H1 (cell line): ENCODE results near the gene FANCL. TPM values are rescaled to one million over a fixed set of nuclear protein-coding genes. Genes with fewer than 3 reads are reported as not detected.
A peak's percentile ranks its signal among the peaks of the same experiment; 100 is the strongest.

Source experiments
- CTCF ChIA-PET: fragments of 300-600 bp; sonication (Branson Sonifier 250); formaldehyde crosslinking; loops from one replicate; lab custom pipeline; 2021; ENCODE audit not compliant: partially characterized antibody; lab: Charles Lee
- POLR2A ChIA-PET: fragments of 300-600 bp; sonication (Branson Sonifier 250); formaldehyde crosslinking; loops from one replicate; lab custom pipeline; 2021; ENCODE audit warnings: inconsistent platforms; ENCODE audit not compliant: partially characterized antibody; lab: Charles Lee
- DNase-seq, 2 experiments: peaks; one replicate each; pipeline versions ENCODE4 v3.0.0 to v3.0.0-alpha.2; 2010 to 2022; ENCODE audit warnings: low spot score in 2 of 2, low read depth in 1 of 2, mixed read lengths in 1 of 2
- FAIRE-seq: peaks from 2 replicates; lab custom pipeline; 2011; peaks lifted over from hg19 to GRCh38; lab: Jason Lieb, UNC
- H2AFZ ChIP-seq: 2 replicates; pipeline ENCODE4 v1.8.1; 2012; ENCODE audit warnings: low read length, inconsistent platforms
- H2AK5ac ChIP-seq: 2 replicates; pipeline ENCODE4 v1.6.1; 2013; ENCODE audit warnings: low read depth, low read length
- H2BK120ac ChIP-seq: replicated peaks from 2 replicates; pipeline ENCODE3; 2013; ENCODE audit warnings: low read depth, low read length, inconsistent platforms
- H2BK12ac ChIP-seq: 2 replicates; pipeline ENCODE4 v1.6.1; 2013; ENCODE audit warnings: low read depth, low read length
- H2BK15ac ChIP-seq: 2 replicates; pipeline ENCODE4 v1.6.1; 2013; ENCODE audit warnings: low read length
- H2BK20ac ChIP-seq: 2 replicates; pipeline ENCODE4 v1.6.1; 2013; ENCODE audit warnings: low read length
- H2BK5ac ChIP-seq: 2 replicates; pipeline ENCODE4 v1.6.1; 2013; ENCODE audit warnings: low read depth, low read length
- H3K14ac ChIP-seq: 2 replicates; pipeline ENCODE4 v1.6.1; 2013; ENCODE audit warnings: inconsistent platforms; ENCODE audit not compliant: insufficient read length
- H3K18ac ChIP-seq: 2 replicates; pipeline ENCODE4 v1.6.1; 2013; ENCODE audit warnings: low read length; ENCODE audit errors: extremely low read depth
- H3K23ac ChIP-seq: 2 replicates; pipeline ENCODE4 v1.6.1; 2013; ENCODE audit warnings: inconsistent platforms; ENCODE audit not compliant: insufficient read length
- H3K23me2 ChIP-seq: 2 replicates; pipeline ENCODE4 v1.6.1; 2013; ENCODE audit warnings: low read depth, low read length
- H3K27ac ChIP-seq: 2 replicates; pipeline ENCODE4 v1.6.1; 2011; ENCODE audit warnings: low read depth, low read length, inconsistent platforms
- H3K27me3 ChIP-seq, 4 experiments: replicated peaks in 1 of 4; 1 replicate in 1 of 4; 2 replicates in 3 of 4; pipeline versions ENCODE4 v1.6.1 to v1.8.1; 2011 to 2013; ENCODE audit warnings: low read length in 3 of 4, mild to moderate bottlenecking in 3 of 4, inconsistent platforms in 2 of 4, mixed read lengths in 2 of 4, moderate library complexity in 1 of 4; ENCODE audit not compliant: control insufficient read depth in 3 of 4, insufficient read depth in 3 of 4; ENCODE audit errors: extremely low read depth in 1 of 4
- H3K36me3 ChIP-seq, 4 experiments: 2 replicates each; pipeline versions ENCODE4 v1.6.1 to v1.8.1; 2011 to 2013; ENCODE audit warnings: mild to moderate bottlenecking in 4 of 4, low read length in 3 of 4, moderate library complexity in 2 of 4, control low read depth in 1 of 4, inconsistent platforms in 1 of 4; ENCODE audit not compliant: insufficient read depth in 4 of 4, control insufficient read depth in 2 of 4
- H3K4ac ChIP-seq: replicated peaks from 2 replicates; pipeline ENCODE3; 2013; ENCODE audit warnings: low read length, low read depth, mixed read lengths, inconsistent platforms; ENCODE audit not compliant: insufficient read length
- H3K4me1 ChIP-seq, 4 experiments: replicated peaks in 1 of 4; 1 replicate in 1 of 4; 2 replicates in 3 of 4; pipeline versions ENCODE4 v1.6.1 to v1.8.1; 2011 to 2013; ENCODE audit warnings: low read length in 3 of 4, inconsistent platforms in 2 of 4, mixed read lengths in 1 of 4; ENCODE audit not compliant: insufficient read depth in 4 of 4, control insufficient read depth in 3 of 4
- H3K4me2 ChIP-seq, 2 experiments: 2 replicates each; pipeline versions ENCODE4 v1.6.1 to v1.8.1; 2011 to 2013; ENCODE audit warnings: low read depth in 2 of 2, low read length in 2 of 2, control low read depth in 1 of 2, inconsistent platforms in 1 of 2, mild to moderate bottlenecking in 1 of 2; ENCODE audit not compliant: insufficient read depth in 1 of 2
- H3K4me3 ChIP-seq, 4 experiments: fragments of 200-600, 300-600 bp in 1 of 4; sonication (generic), shearing (Covaris generic), sonication (Bioruptor Twin) in 1 of 4; 2 replicates each; pipeline versions ENCODE4 v1.5.1 to v1.8.1; 2011 to 2016; ENCODE audit warnings: low read length in 4 of 4, low read depth in 3 of 4, control low read depth in 2 of 4, inconsistent platforms in 2 of 4, mild to moderate bottlenecking in 2 of 4, mixed read lengths in 1 of 4, moderate library complexity in 1 of 4; ENCODE audit not compliant: insufficient read depth in 2 of 4; ENCODE audit errors: extremely low read depth in 1 of 4
- H3K56ac ChIP-seq: replicated peaks from 2 replicates; pipeline ENCODE3; 2013; ENCODE audit warnings: low read depth, mild to moderate bottlenecking, mixed read lengths, low read length, inconsistent platforms; ENCODE audit not compliant: insufficient read length
- H3K79me1 ChIP-seq: 2 replicates; pipeline ENCODE4 v1.6.1; 2013; ENCODE audit warnings: low read depth, low read length, control low read depth
- H3K79me2 ChIP-seq, 2 experiments: 2 replicates each; pipeline versions ENCODE4 v1.6.1 to v1.8.1; 2012 to 2013; ENCODE audit warnings: low read length in 2 of 2, mild to moderate bottlenecking in 2 of 2, inconsistent platforms in 1 of 2; ENCODE audit not compliant: insufficient read depth in 2 of 2, control insufficient read depth in 1 of 2
- H3K9ac ChIP-seq, 4 experiments: replicated peaks in 1 of 4; 1 replicate in 1 of 4; 2 replicates in 3 of 4; pipeline versions ENCODE4 v1.6.1 to v1.8.1; 2011 to 2013; ENCODE audit warnings: low read depth in 3 of 4, low read length in 3 of 4, control low read depth in 2 of 4, mild to moderate bottlenecking in 2 of 4, moderate library complexity in 2 of 4, inconsistent platforms in 1 of 4; ENCODE audit errors: extremely low read depth in 1 of 4
- H3K9me3 ChIP-seq, 2 experiments: 2 replicates each; pipeline versions ENCODE4 v1.6.1 to v1.8.1; 2012 to 2013; ENCODE audit warnings: mild to moderate bottlenecking in 2 of 2, moderate library complexity in 2 of 2, control low read depth in 1 of 2, inconsistent platforms in 1 of 2, low read depth in 1 of 2, low read length in 1 of 2, mixed read lengths in 1 of 2; ENCODE audit not compliant: insufficient read depth in 2 of 2
- H4K20me1 ChIP-seq, 2 experiments: replicated peaks in 1 of 2; 2 replicates each; pipeline versions ENCODE3 to v1.8.1; 2011 to 2013; ENCODE audit warnings: inconsistent platforms in 2 of 2, low read length in 2 of 2, mild to moderate bottlenecking in 1 of 2; ENCODE audit not compliant: insufficient read depth in 2 of 2, control insufficient read depth in 1 of 2
- H4K5ac ChIP-seq: 2 replicates; pipeline ENCODE4 v1.6.1; 2013; ENCODE audit warnings: low read length, low read depth, mixed read lengths, inconsistent platforms; ENCODE audit not compliant: insufficient read length
- H4K8ac ChIP-seq: 2 replicates; pipeline ENCODE4 v1.8.0; 2013; ENCODE audit warnings: mild to moderate bottlenecking, moderate library complexity, low read length, inconsistent platforms; ENCODE audit not compliant: insufficient read depth; ENCODE audit errors: extremely low read depth
- H4K91ac ChIP-seq: replicated peaks from 2 replicates; pipeline ENCODE3; 2013; ENCODE audit warnings: low read length, mixed read lengths, inconsistent platforms; ENCODE audit not compliant: insufficient read length
- CREB1 ChIP-seq: IDR thresholded peaks from 2 replicates; pipeline ENCODE4 v1.6.1; 2012; ENCODE audit warnings: inconsistent platforms
- CTBP2 ChIP-seq: IDR thresholded peaks from 2 replicates; pipeline ENCODE4 v1.7.0; 2011; ENCODE audit warnings: borderline replicate concordance, mild to moderate bottlenecking, moderate library complexity, mixed read lengths, low read length; ENCODE audit not compliant: insufficient read depth, insufficient read length
- GABPA ChIP-seq: IDR thresholded peaks from 2 replicates; pipeline ENCODE4 v1.6.1; 2011; ENCODE audit warnings: mild to moderate bottlenecking, low read length, moderate library complexity, borderline replicate concordance; ENCODE audit not compliant: insufficient read depth
- PHF8 ChIP-seq: fragments of 200-600 bp; sonication (generic); conservative IDR thresholded peaks from 2 replicates; pipeline ENCODE4 v1.7.1; 2012; ENCODE audit warnings: low read depth, mild to moderate bottlenecking, inconsistent platforms, low read length, moderate library complexity
- POU5F1 ChIP-seq: IDR thresholded peaks from 2 replicates; pipeline ENCODE4 v1.6.1; 2011; ENCODE audit warnings: low read depth, mild to moderate bottlenecking, low read length, moderate library complexity
- RAD21 ChIP-seq, 2 experiments: IDR thresholded peaks in 1 of 2; conservative IDR thresholded peaks in 1 of 2; 2 replicates each; pipeline ENCODE4 v1.6.1; 2011; ENCODE audit warnings: low read depth in 2 of 2, low read length in 2 of 2, improper control_type of control experiment in 1 of 2, inconsistent platforms in 1 of 2, mild to moderate bottlenecking in 1 of 2, moderate library complexity in 1 of 2
- SIN3A ChIP-seq, 2 experiments: IDR thresholded peaks in 1 of 2; conservative IDR thresholded peaks in 1 of 2; 2 replicates each; pipeline ENCODE4 v1.6.1; 2011 to 2012; ENCODE audit warnings: low read length in 2 of 2, improper control_type of control experiment in 1 of 2, low read depth in 1 of 2, mild to moderate bottlenecking in 1 of 2
- WGBS, 2 experiments: shearing (Covaris generic) in 1 of 2; methylation state at CpG; one replicate each; pipeline versions ENCODE4 v1.1.6 to v1.1.7; 2013 to 2015; ENCODE audit warnings: low lambda C conversion rate in 2 of 2, mixed read lengths in 2 of 2, inconsistent platforms in 1 of 2, low coverage in 1 of 2, missing lambda C conversion rate in 1 of 2; ENCODE audit not compliant: insufficient replicate concordance in 2 of 2, insufficient coverage in 1 of 2, insufficient read length in 1 of 2; ENCODE audit errors: extremely low coverage in 1 of 2, missing lambda C conversion rate in 1 of 2; 5-methylcytosine and 5-hydroxymethylcytosine counted together
- polyA plus RNA-seq, 7 experiments: library from polyadenylated mRNA; depleted of rRNA in 3 of 7; stranded (reverse) in 5 of 7; unstranded in 2 of 7; fragments of >200 nt in 5 of 7; fragments of 200-250 nt in 2 of 7; gene quantifications; 1 replicate in 5 of 7; 2 replicates in 1 of 7; 4 replicates in 1 of 7; pipeline versions ENCODE4 v1.2.1 to v1.2.3, GENCODE V29; 2011 to 2013; ENCODE audit warnings: missing spikeins in 2 of 7, mixed read lengths in 2 of 7
- total RNA-seq: library from RNA; stranded (reverse); fragmentation: NEBNext Ultra II Directional; extraction: Animal tissue kit (Norgen Biotek cat#: 25700); gene quantifications from 2 replicates; pipeline ENCODE4 v1.2.1, GENCODE V29; 2021
- TF ChIP-seq, protein P1 (sequence below), 3 experiments: IDR thresholded peaks; 1 replicate in 2 of 3; 2 replicates in 1 of 3; pipeline versions ENCODE4 v1.5.1 to v1.6.1; 2011; ENCODE audit warnings: low read length in 3 of 3, mild to moderate bottlenecking in 3 of 3, inconsistent platforms in 2 of 3, low read depth in 1 of 3, moderate library complexity in 1 of 3; ENCODE audit not compliant: insufficient read depth in 1 of 3; ENCODE audit errors: control extremely low read depth in 1 of 3

Gene FANCL
- total and polyA plus RNA-seq, 2 of the 8 experiments (the other 6 are each of a cell fraction or from before 2014, with no cell fraction given) = 38.7 to 55.9 TPM

DNA sequence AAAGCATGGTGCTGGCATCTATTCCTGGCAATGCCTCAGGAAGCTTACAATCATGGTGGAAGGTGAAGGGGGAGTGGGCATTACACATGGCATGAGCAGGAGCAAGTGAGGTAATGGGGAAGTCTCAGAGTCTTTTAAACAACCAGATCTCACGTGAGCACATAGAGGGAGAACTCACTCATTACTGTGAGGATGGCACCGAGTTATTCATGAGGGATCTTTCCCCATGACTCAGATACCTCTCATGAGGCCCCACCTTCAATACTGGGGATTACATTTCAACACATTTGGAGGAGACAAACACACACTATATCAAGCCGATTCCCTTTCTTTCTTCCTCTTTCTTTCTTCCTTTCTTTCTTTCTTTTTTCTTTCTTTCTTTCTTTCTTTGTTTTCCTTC is 47.9 kb upstream of the FANCL start:
- H3K36me3 ChIP-seq = no peaks in the 10 kb centered on the region
- no peak overlapping the region for H2BK20ac ChIP-seq
- no peak for TF ChIP-seq PHF8
- TF ChIP-seq, protein P1, sequence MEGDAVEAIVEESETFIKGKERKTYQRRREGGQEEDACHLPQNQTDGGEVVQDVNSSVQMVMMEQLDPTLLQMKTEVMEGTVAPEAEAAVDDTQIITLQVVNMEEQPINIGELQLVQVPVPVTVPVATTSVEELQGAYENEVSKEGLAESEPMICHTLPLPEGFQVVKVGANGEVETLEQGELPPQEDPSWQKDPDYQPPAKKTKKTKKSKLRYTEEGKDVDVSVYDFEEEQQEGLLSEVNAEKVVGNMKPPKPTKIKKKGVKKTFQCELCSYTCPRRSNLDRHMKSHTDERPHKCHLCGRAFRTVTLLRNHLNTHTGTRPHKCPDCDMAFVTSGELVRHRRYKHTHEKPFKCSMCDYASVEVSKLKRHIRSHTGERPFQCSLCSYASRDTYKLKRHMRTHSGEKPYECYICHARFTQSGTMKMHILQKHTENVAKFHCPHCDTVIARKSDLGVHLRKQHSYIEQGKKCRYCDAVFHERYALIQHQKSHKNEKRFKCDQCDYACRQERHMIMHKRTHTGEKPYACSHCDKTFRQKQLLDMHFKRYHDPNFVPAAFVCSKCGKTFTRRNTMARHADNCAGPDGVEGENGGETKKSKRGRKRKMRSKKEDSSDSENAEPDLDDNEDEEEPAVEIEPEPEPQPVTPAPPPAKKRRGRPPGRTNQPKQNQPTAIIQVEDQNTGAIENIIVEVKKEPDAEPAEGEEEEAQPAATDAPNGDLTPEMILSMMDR (IDR thresholded peaks at IDR 0.05; ENCODE audit: control extremely low read depth in 1 of 3, insufficient read depth in 1 of 3, low read depth in 1 of 3, low read length in 3 of 3) = no peak
- no peak for TF ChIP-seq CREB1
- TF ChIP-seq RAD21 (IDR thresholded peaks at IDR 0.05 in 1 of 2, conservative IDR thresholded peaks at IDR 0.05 in 1 of 2; ENCODE audit: low read depth in 2 of 2, low read length in 2 of 2) = no peak
- no peak for TF ChIP-seq SIN3A (conservative IDR thresholded peaks at IDR 0.05 in 1 of 2, IDR thresholded peaks at IDR 0.05 in 1 of 2; ENCODE audit: low read depth in 1 of 2, low read length in 2 of 2)
- TF ChIP-seq GABPA = no peak
- TF ChIP-seq POU5F1 = no peak
- no peak for TF ChIP-seq CTBP2
- no peak overlapping the region for H3K4me2 ChIP-seq
- H4K5ac ChIP-seq = no peak overlapping the region
- ChIA-PET CTCF (no interaction called here), POLR2A (no interaction called here)
- H3K79me1 ChIP-seq = no peaks in the 10 kb centered on the region
- no peak overlapping the region for H2BK120ac ChIP-seq
- no peak overlapping the region for H2BK5ac ChIP-seq
- H4K20me1 ChIP-seq = no peaks in the 10 kb centered on the region
- H3K18ac ChIP-seq = no peak overlapping the region
- H3K27me3 ChIP-seq = no peaks in the 10 kb centered on the region
- WGBS, 2 experiments = 75% methylated on average over 3 of the region's 3 CpGs; no CpG with 5 or more reads in 1 of the 2 experiments
- H3K4me1 ChIP-seq = no peaks in the 10 kb centered on the region
- H2BK15ac ChIP-seq = no peak overlapping the region
- no peak for FAIRE-seq
- peak overlapping the region; percentile 90; the same call in 1 of the 2 replicates for H2AFZ ChIP-seq
- H3K9ac ChIP-seq = no peak overlapping the region
- no peak overlapping the region for H3K4me3 ChIP-seq
- no peak overlapping the region for H2AK5ac ChIP-seq
- H3K27ac ChIP-seq = no peak overlapping the region
- DNase-seq = no peak
- no peak overlapping the region for H3K14ac ChIP-seq
- no peak overlapping the region for H2BK12ac ChIP-seq
- H3K4ac ChIP-seq = no peak overlapping the region
- H3K79me2 ChIP-seq = no peaks in the 10 kb centered on the region
- H4K8ac ChIP-seq = no peak overlapping the region
- H3K9me3 ChIP-seq = no peaks in the 10 kb centered on the region
- H4K91ac ChIP-seq = no peak overlapping the region
- no peak overlapping the region for H3K56ac ChIP-seq
- H3K23me2 ChIP-seq = no peaks in the 10 kb centered on the region; the same call in 1 of the 2 replicates
- no peak overlapping the region for H3K23ac ChIP-seq
